CD4-positive, alpha-beta T cell treated with Interleukin-1 beta for 1 hour (primary cell): ENCODE data around the gene RGS16.

Experiments
- DNase-seq, 2 donors: peaks; one replicate each; pipeline ENCODE4 v3.0.0-alpha.2; 2020 to 2022

RGS16 gene

GRCh38 chr1:182569939-182570610 lies 34.1 kb downstream of the RGS16 start:
- DNase-seq, result no peak

- no peak for DNase-seq
These were observed 35.4 kb downstream of the RGS16 start for GRCh38 chr1:182568647-182569284.

GRCh38 chr1:182567629-182568028 lies 36.6 kb downstream of the RGS16 start:
- DNase-seq, result no peak

- DNase-seq, result no peak
These were observed 38.7 kb downstream of the RGS16 start for GRCh38 chr1:182565537-182565936.

GRCh38 chr1:182564406-182565004 lies 39.7 kb downstream of the RGS16 start:
- no peak for DNase-seq

GRCh38 chr1:182563095-182563494 lies 41.1 kb downstream of the RGS16 start:
- no peak for DNase-seq

GRCh38 chr1:182561456-182561855 lies 42.7 kb downstream of the RGS16 start:
- DNase-seq, result no peak

- no peak for DNase-seq
These were observed 43.7 kb downstream of the RGS16 start for GRCh38 chr1:182560392-182560984.

- DNase-seq, result no peak
These were observed 47.9 kb downstream of the RGS16 start for GRCh38 chr1:182556279-182556678.

GRCh38 chr1:182555493-182555892 lies 48.7 kb downstream of the RGS16 start:
- no peak for DNase-seq

GRCh38 chr1:182552527-182552926 lies 51.7 kb downstream of the RGS16 start:
- no peak for DNase-seq

- DNase-seq, result no peak
These were observed 54.4 kb downstream of the RGS16 start for GRCh38 chr1:182549811-182550210.

GRCh38 chr1:182549346-182549745 lies 54.8 kb downstream of the RGS16 start:
- no peak for DNase-seq
